Kidney (tissue), 14 donors: ENCODE data around the gene JDP2. TPM values are rescaled to one million over a fixed set of nuclear protein-coding genes. Genes with fewer than 3 reads are reported as not detected.
"Not testable (repeated sequence)": the region's sequence is repeated elsewhere in the genome, so short reads cannot be mapped to it uniquely, and the experiment has no call there.

Source experiments
- DNase-seq, 5 donors: peaks; one replicate each; pipeline ENCODE4 v3.0.0-alpha.2; 2013 to 2020
- FAIRE-seq: peaks from 2 replicates; lab custom pipeline; 2012; peaks lifted over from hg19 to GRCh38; lab: Jason Lieb, UNC
- H3K27ac ChIP-seq, 2 donors: one replicate each; pipeline ENCODE4 v1.7.0; 2013; ENCODE audit warnings: low read depth in 2 of 2, low read length in 2 of 2, inconsistent platforms in 1 of 2
- H3K27me3 ChIP-seq: one replicate; pipeline ENCODE4 v1.7.1; 2013; ENCODE audit warnings: low read length, inconsistent platforms; ENCODE audit not compliant: control insufficient read depth, insufficient read depth
- H3K36me3 ChIP-seq, 3 donors: one replicate each; pipeline versions ENCODE4 v1.7.0 to v1.7.1; 2013; ENCODE audit warnings: low read length in 3 of 3, control low read depth in 1 of 3, inconsistent platforms in 1 of 3; ENCODE audit not compliant: insufficient read depth in 3 of 3, control insufficient read depth in 2 of 3
- H3K4me1 ChIP-seq, 3 donors: one replicate each; pipeline versions ENCODE4 v1.7.0 to v1.7.1; 2013; ENCODE audit warnings: low read length in 3 of 3, inconsistent platforms in 1 of 3, low read depth in 1 of 3; ENCODE audit not compliant: control insufficient read depth in 2 of 3, insufficient read depth in 2 of 3
- H3K4me3 ChIP-seq, 3 donors: one replicate each; pipeline versions ENCODE4 v1.7.0 to v1.8.1; 2013; ENCODE audit warnings: low read length in 3 of 3, control low read depth in 1 of 3, inconsistent platforms in 1 of 3
- H3K9ac ChIP-seq, 3 donors: one replicate each; pipeline versions ENCODE4 v1.7.0 to v1.7.1; 2013; ENCODE audit warnings: low read length in 3 of 3, control low read depth in 1 of 3, inconsistent platforms in 1 of 3
- H3K9me3 ChIP-seq, 3 donors: one replicate each; pipeline versions ENCODE4 v1.7.0 to v1.7.1; 2013; ENCODE audit warnings: low read length in 3 of 3, control low read depth in 1 of 3, inconsistent platforms in 1 of 3; ENCODE audit not compliant: control insufficient read depth in 2 of 3, insufficient read depth in 1 of 3
- CTCF ChIP-seq: IDR thresholded peaks from 3 replicates; pipeline ENCODE4 v1.5.1; 2012; ENCODE audit warnings: mild to moderate bottlenecking, moderate library complexity, borderline replicate concordance; ENCODE audit not compliant: insufficient read depth; ENCODE audit errors: extremely low read depth
- intact Hi-C: fragments of 100-400 bp; cut with DNase I; formaldehyde crosslinking; loops from one replicate; pipeline ENCODE4 v1.11.1; 2022
- polyA plus RNA-seq: library from polyadenylated mRNA; stranded (reverse); fragments of 350-450 nt; fragmentation: Illumina TruSeq; extraction: RNeasy Lipid Tissue Mini Kit (QIAGEN cat#74804); gene quantifications from one replicate; pipeline ENCODE4 v1.2.3, GENCODE V29; 2014; ENCODE audit warnings: low read depth, low replicate concordance; ENCODE audit not compliant: insufficient read depth
- total RNA-seq: library from RNA; stranded (reverse); fragmentation: NEBNext Ultra II Directional; extraction: Animal tissue kit (Norgen Biotek cat#: 25700); gene quantifications from one replicate; pipeline ENCODE4 v1.2.1, GENCODE V29; 2021
- donor health status: control.
- donor health status: control.
- donor health status: control.
- donor health status: control.
- donor health status: control.
- donor health status: DM: yes; HTN: yes; CAD: no.
- donor health status: Normal renal cell carcinoma (clear cell type).

JDP2 gene
- total and polyA plus RNA-seq, 2 donors from 2014 or later: 20.1 to 33.4 TPM

GRCh38 chr14:75380656-75381055 lies 47.2 kb upstream of the JDP2 start:
- no peak overlapping the region for H3K9ac ChIP-seq
- no peaks in the 10 kb centered on the region for H3K27me3 ChIP-seq
- FAIRE-seq (no peak), DNase-seq (peak in 1 of 5 donors; percentile 26)
- H3K36me3 ChIP-seq: no peaks in the 10 kb centered on the region
- no peak for TF ChIP-seq CTCF
- no peaks in the 10 kb centered on the region for H3K9me3 ChIP-seq
- no peak overlapping the region for H3K27ac ChIP-seq
- H3K4me3 ChIP-seq: no peak overlapping the region
- intact Hi-C loops: no loop called here
- no peaks in the 10 kb centered on the region for H3K4me1 ChIP-seq

GRCh38 chr14:75381642-75382041 lies 46.2 kb upstream of the JDP2 start:
- intact Hi-C loops: no loop called here
- no peaks in the 10 kb centered on the region for H3K9me3 ChIP-seq
- FAIRE-seq (no peak), DNase-seq (no peak)
- H3K27me3 ChIP-seq: no peaks in the 10 kb centered on the region
- H3K36me3 ChIP-seq: no peaks in the 10 kb centered on the region
- no peak overlapping the region for H3K27ac ChIP-seq
- no peak overlapping the region for H3K4me3 ChIP-seq
- H3K9ac ChIP-seq: no peak overlapping the region
- no peaks in the 10 kb centered on the region for H3K4me1 ChIP-seq
- TF ChIP-seq CTCF: no peak

- H3K4me1 ChIP-seq, intact Hi-C loops, H3K9me3 ChIP-seq, FAIRE-seq, H3K27me3 ChIP-seq, H3K4me3 ChIP-seq, H3K36me3 ChIP-seq, H3K9ac ChIP-seq, H3K27ac ChIP-seq, DNase-seq: not testable (repeated sequence)
These were observed 44.6 kb upstream of the JDP2 start for GRCh38 chr14:75383219-75383618.

GRCh38 chr14:75383721-75384120 lies 44.1 kb upstream of the JDP2 start:
- H3K9ac ChIP-seq: no peak overlapping the region
- no peaks in the 10 kb centered on the region for H3K4me1 ChIP-seq
- H3K27me3 ChIP-seq: no peaks in the 10 kb centered on the region
- no peak overlapping the region for H3K4me3 ChIP-seq
- intact Hi-C loops: no loop called here
- H3K27ac ChIP-seq: no peak overlapping the region
- H3K36me3 ChIP-seq: no peaks in the 10 kb centered on the region
- DNase-seq (no peak), FAIRE-seq (no peak)
- no peaks in the 10 kb centered on the region for H3K9me3 ChIP-seq
- no peak for TF ChIP-seq CTCF
